WTC11 (cell line): ENCODE data around the gene APBB3. TPM values are rescaled to one million over a fixed set of nuclear protein-coding genes. Genes with fewer than 3 reads are reported as not detected.

ENCODE experiments used
- ATAC-seq: fragments of 200-7000 bp; cut with Tn5 transposase; 2 replicates; pipeline ENCODE4 v1.10.0; 2021; ENCODE audit warnings: mild to moderate bottlenecking, moderate library complexity
- CTCF ChIA-PET: fragments of 300-600 bp; sonication (Branson Sonifier 250); formaldehyde crosslinking; loops from one replicate; lab custom pipeline; 2021; ENCODE audit warnings: antibody characterized with exemption; lab: Charles Lee
- POLR2A ChIA-PET: fragments of 350-600 bp; sonication (Branson Sonifier 250); formaldehyde crosslinking; loops from one replicate; lab custom pipeline; 2021; ENCODE audit warnings: antibody characterized with exemption; lab: Charles Lee
- DNase-seq: peaks from one replicate; pipeline ENCODE4 v3.0.0; 2021; ENCODE audit warnings: low spot score
- H3K27ac Mint-ChIP-seq: 2 replicates; pipeline ENCODE4 v1.8.0; 2021; ENCODE audit warnings: mixed read lengths
- H3K27me3 Mint-ChIP-seq: 2 replicates; pipeline ENCODE4 v1.8.0; 2021; ENCODE audit warnings: low read depth, mild to moderate bottlenecking, moderate library complexity, mixed read lengths
- H3K36me3 Mint-ChIP-seq: 2 replicates; pipeline ENCODE4 v1.8.0; 2021; ENCODE audit warnings: mixed read lengths
- H3K4me1 Mint-ChIP-seq: 2 replicates; pipeline ENCODE4 v1.8.0; 2022; ENCODE audit warnings: mixed read lengths
- H3K4me3 Mint-ChIP-seq: 2 replicates; pipeline ENCODE4 v1.8.0; 2021; ENCODE audit warnings: mild to moderate bottlenecking, moderate library complexity, mixed read lengths
- H3K9me3 Mint-ChIP-seq: 2 replicates; pipeline ENCODE4 v1.8.0; 2021; ENCODE audit warnings: mixed read lengths
- CBFB ChIP-seq: sonication (generic); formaldehyde crosslinking; IDR thresholded peaks from 2 replicates; pipeline ENCODE4 v1.8.1; 2022; ENCODE audit warnings: mild to moderate bottlenecking, low read depth, missing genetic modification reagents
- CREB1 ChIP-seq: sonication (generic); formaldehyde crosslinking; IDR thresholded peaks from 2 replicates; pipeline ENCODE4 v1.8.0; 2023; ENCODE audit warnings: mild to moderate bottlenecking, missing genetic modification reagents
- FOXJ3 ChIP-seq: sonication (generic); formaldehyde crosslinking; IDR thresholded peaks from 2 replicates; pipeline ENCODE4 v1.9.0; 2021; ENCODE audit warnings: missing genetic modification reagents, mild to moderate bottlenecking, borderline replicate concordance
- JUN ChIP-seq: sonication (generic); formaldehyde crosslinking; IDR thresholded peaks from 2 replicates; pipeline ENCODE4 v1.8.0; 2023; ENCODE audit warnings: mild to moderate bottlenecking, missing genetic modification reagents
- NR2C2 ChIP-seq: sonication (generic); formaldehyde crosslinking; IDR thresholded peaks from 2 replicates; pipeline ENCODE4 v1.8.0; 2022; ENCODE audit warnings: mild to moderate bottlenecking, missing genetic modification reagents
- SMAD3 ChIP-seq: sonication (generic); formaldehyde crosslinking; IDR thresholded peaks from 2 replicates; pipeline ENCODE4 v1.8.0; 2022; ENCODE audit warnings: missing genetic modification reagents, mild to moderate bottlenecking, borderline replicate concordance
- SOX15 ChIP-seq: fragments of 250-450 bp; sonication (Bioruptor Pico); IDR thresholded peaks from 2 replicates; pipeline ENCODE4 v1.9.0; 2021; ENCODE audit warnings: mild to moderate bottlenecking
- ZBTB21 ChIP-seq: sonication (generic); formaldehyde crosslinking; IDR thresholded peaks from 2 replicates; pipeline ENCODE4 v1.8.1; 2023; ENCODE audit warnings: mild to moderate bottlenecking, missing genetic modification reagents, borderline replicate concordance
- ZNF219 ChIP-seq: sonication (generic); formaldehyde crosslinking; IDR thresholded peaks from 2 replicates; pipeline ENCODE4 v1.8.0; 2023; ENCODE audit warnings: missing genetic modification reagents, mild to moderate bottlenecking, borderline replicate concordance
- ZNF317 ChIP-seq: sonication (generic); formaldehyde crosslinking; IDR thresholded peaks from 2 replicates; pipeline ENCODE4 v1.8.1; 2023; ENCODE audit warnings: low read depth, mild to moderate bottlenecking, moderate library complexity, missing genetic modification reagents, borderline replicate concordance
- ZNF396 ChIP-seq: fragments of 250-450 bp; sonication (Bioruptor Pico); IDR thresholded peaks from 2 replicates; pipeline ENCODE4 v1.8.0; 2021; ENCODE audit warnings: mild to moderate bottlenecking, moderate library complexity, borderline replicate concordance
- ZNF416 ChIP-seq: fragments of 250-450 bp; sonication (Bioruptor Pico); IDR thresholded peaks from 2 replicates; pipeline ENCODE4 v1.9.0; 2021; ENCODE audit warnings: mild to moderate bottlenecking, inconsistent platforms
- total RNA-seq: library from RNA; stranded (reverse); gene quantifications from 3 replicates; pipeline ENCODE4 v1.2.3, GENCODE V29; 2021
- TF ChIP-seq, protein P1 (sequence below): sonication (generic); formaldehyde crosslinking; IDR thresholded peaks from 2 replicates; pipeline ENCODE4 v1.8.1; 2022; ENCODE audit warnings: low read depth, missing genetic modification reagents, borderline replicate concordance
- TF ChIP-seq, protein P2 (sequence below): sonication (generic); formaldehyde crosslinking; IDR thresholded peaks from 2 replicates; pipeline ENCODE4 v1.8.0; 2022; ENCODE audit warnings: mild to moderate bottlenecking, missing genetic modification reagents
- TF ChIP-seq, protein P3 (sequence below): fragments of 250-450 bp; sonication (Bioruptor Pico); IDR thresholded peaks from 2 replicates; pipeline ENCODE4 v2.1.2; 2022; ENCODE audit warnings: mild to moderate bottlenecking, moderate library complexity
- TF ChIP-seq, protein P4 (sequence below): sonication (generic); formaldehyde crosslinking; conservative IDR thresholded peaks from 2 replicates; pipeline ENCODE4 v1.8.1; 2022; ENCODE audit warnings: mild to moderate bottlenecking, missing genetic modification reagents
- TF ChIP-seq, protein P5 (sequence below): sonication (generic); formaldehyde crosslinking; IDR thresholded peaks from 2 replicates; pipeline ENCODE4 v1.8.1; 2022; ENCODE audit warnings: mild to moderate bottlenecking, missing genetic modification reagents, moderate library complexity, borderline replicate concordance
- TF ChIP-seq, protein P6 (sequence below): fragments of 250-450 bp; sonication (Bioruptor Pico); IDR thresholded peaks from 2 replicates; pipeline ENCODE4 v1.8.0; 2021; ENCODE audit warnings: mild to moderate bottlenecking
- TF ChIP-seq, protein P7 (sequence below): sonication (generic); formaldehyde crosslinking; IDR thresholded peaks from 2 replicates; pipeline ENCODE4 v1.8.0; 2023; ENCODE audit warnings: mild to moderate bottlenecking, missing genetic modification reagents
- TF ChIP-seq, protein P8 (sequence below): sonication (generic); formaldehyde crosslinking; IDR thresholded peaks from 2 replicates; pipeline ENCODE4 v1.8.1; 2023; ENCODE audit warnings: mild to moderate bottlenecking, missing genetic modification reagents, moderate library complexity
- TF ChIP-seq, protein P9 (sequence below): sonication (generic); formaldehyde crosslinking; IDR thresholded peaks from 2 replicates; pipeline ENCODE4 v1.8.1; 2023; ENCODE audit warnings: mild to moderate bottlenecking, moderate library complexity, missing genetic modification reagents

APBB3 gene
- total RNA-seq, 1 experiment from 2014 or later, result 25.9 TPM

DNA sequence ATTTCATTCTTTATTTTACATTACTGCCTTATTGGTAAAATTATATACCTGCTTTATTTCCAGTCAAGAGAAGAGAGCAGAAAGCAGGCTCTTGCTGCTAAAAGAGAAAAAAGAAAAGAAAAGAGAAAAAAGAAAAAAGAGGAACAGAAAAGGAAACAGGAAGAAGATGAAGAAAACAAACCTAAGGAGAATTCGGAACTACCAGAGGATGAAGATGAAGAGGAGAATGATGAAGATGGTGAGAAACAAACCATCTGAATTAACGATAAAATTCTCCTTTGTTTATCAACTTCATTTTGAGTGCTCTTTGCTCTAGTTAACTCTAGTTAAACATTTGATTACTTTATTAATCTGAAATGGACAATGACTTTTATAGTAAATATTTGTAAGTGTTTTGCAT is 40.4 kb downstream of the APBB3 start:
- CTCF ChIA-PET, result no interaction called here
- POLR2A ChIA-PET, result no interaction called here
- no peak for DNase-seq
- Mint-ChIP-seq H3K27me3 (no peaks in the 10 kb centered on the region), H3K4me1 (no peaks in the 10 kb centered on the region), H3K4me3 (no peak overlapping the region), H3K9me3 (peaks cover 4% of the 10 kb centered on the region; the same call in 1 of the 2 replicates), H3K27ac (no peak overlapping the region), H3K36me3 (peaks cover 45% of the 10 kb centered on the region)
- no peak for ATAC-seq
- TF ChIP-seq CBFB (CRISPR knock-in tag), result no peak
- TF ChIP-seq FOXJ3, result no peak
- TF ChIP-seq, protein P1, sequence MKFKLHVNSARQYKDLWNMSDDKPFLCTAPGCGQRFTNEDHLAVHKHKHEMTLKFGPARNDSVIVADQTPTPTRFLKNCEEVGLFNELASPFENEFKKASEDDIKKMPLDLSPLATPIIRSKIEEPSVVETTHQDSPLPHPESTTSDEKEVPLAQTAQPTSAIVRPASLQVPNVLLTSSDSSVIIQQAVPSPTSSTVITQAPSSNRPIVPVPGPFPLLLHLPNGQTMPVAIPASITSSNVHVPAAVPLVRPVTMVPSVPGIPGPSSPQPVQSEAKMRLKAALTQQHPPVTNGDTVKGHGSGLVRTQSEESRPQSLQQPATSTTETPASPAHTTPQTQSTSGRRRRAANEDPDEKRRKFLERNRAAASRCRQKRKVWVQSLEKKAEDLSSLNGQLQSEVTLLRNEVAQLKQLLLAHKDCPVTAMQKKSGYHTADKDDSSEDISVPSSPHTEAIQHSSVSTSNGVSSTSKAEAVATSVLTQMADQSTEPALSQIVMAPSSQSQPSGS (CRISPR knock-in tag), result no peak
- TF ChIP-seq, protein P2, sequence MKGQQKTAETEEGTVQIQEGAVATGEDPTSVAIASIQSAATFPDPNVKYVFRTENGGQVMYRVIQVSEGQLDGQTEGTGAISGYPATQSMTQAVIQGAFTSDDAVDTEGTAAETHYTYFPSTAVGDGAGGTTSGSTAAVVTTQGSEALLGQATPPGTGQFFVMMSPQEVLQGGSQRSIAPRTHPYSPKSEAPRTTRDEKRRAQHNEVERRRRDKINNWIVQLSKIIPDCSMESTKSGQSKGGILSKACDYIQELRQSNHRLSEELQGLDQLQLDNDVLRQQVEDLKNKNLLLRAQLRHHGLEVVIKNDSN (CRISPR knock-in tag), result no peak
- no peak for TF ChIP-seq ZBTB21 (CRISPR knock-in tag)
- TF ChIP-seq JUN, result no peak
- TF ChIP-seq ZNF416, result no peak
- TF ChIP-seq, protein P3, sequence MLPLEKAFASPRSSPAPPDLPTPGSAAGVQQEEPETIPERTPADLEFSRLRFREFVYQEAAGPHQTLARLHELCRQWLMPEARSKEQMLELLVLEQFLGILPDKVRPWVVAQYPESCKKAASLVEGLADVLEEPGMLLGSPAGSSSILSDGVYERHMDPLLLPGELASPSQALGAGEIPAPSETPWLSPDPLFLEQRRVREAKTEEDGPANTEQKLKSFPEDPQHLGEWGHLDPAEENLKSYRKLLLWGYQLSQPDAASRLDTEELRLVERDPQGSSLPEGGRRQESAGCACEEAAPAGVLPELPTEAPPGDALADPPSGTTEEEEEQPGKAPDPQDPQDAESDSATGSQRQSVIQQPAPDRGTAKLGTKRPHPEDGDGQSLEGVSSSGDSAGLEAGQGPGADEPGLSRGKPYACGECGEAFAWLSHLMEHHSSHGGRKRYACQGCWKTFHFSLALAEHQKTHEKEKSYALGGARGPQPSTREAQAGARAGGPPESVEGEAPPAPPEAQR, result no peak
- TF ChIP-seq SOX15 (CRISPR knock-in tag), result no peak
- TF ChIP-seq, protein P4, sequence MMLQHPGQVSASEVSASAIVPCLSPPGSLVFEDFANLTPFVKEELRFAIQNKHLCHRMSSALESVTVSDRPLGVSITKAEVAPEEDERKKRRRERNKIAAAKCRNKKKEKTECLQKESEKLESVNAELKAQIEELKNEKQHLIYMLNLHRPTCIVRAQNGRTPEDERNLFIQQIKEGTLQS (CRISPR knock-in tag), result no peak
- TF ChIP-seq CREB1 (CRISPR knock-in tag), result no peak
- TF ChIP-seq ZNF219 (CRISPR knock-in tag), result no peak
- TF ChIP-seq, protein P5, sequence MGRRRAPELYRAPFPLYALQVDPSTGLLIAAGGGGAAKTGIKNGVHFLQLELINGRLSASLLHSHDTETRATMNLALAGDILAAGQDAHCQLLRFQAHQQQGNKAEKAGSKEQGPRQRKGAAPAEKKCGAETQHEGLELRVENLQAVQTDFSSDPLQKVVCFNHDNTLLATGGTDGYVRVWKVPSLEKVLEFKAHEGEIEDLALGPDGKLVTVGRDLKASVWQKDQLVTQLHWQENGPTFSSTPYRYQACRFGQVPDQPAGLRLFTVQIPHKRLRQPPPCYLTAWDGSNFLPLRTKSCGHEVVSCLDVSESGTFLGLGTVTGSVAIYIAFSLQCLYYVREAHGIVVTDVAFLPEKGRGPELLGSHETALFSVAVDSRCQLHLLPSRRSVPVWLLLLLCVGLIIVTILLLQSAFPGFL (CRISPR knock-in tag), result no peak
- TF ChIP-seq, protein P6, sequence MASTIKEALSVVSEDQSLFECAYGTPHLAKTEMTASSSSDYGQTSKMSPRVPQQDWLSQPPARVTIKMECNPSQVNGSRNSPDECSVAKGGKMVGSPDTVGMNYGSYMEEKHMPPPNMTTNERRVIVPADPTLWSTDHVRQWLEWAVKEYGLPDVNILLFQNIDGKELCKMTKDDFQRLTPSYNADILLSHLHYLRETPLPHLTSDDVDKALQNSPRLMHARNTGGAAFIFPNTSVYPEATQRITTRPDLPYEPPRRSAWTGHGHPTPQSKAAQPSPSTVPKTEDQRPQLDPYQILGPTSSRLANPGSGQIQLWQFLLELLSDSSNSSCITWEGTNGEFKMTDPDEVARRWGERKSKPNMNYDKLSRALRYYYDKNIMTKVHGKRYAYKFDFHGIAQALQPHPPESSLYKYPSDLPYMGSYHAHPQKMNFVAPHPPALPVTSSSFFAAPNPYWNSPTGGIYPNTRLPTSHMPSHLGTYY, result no peak
- no peak for TF ChIP-seq SMAD3 (CRISPR knock-in tag)
- TF ChIP-seq, protein P7, sequence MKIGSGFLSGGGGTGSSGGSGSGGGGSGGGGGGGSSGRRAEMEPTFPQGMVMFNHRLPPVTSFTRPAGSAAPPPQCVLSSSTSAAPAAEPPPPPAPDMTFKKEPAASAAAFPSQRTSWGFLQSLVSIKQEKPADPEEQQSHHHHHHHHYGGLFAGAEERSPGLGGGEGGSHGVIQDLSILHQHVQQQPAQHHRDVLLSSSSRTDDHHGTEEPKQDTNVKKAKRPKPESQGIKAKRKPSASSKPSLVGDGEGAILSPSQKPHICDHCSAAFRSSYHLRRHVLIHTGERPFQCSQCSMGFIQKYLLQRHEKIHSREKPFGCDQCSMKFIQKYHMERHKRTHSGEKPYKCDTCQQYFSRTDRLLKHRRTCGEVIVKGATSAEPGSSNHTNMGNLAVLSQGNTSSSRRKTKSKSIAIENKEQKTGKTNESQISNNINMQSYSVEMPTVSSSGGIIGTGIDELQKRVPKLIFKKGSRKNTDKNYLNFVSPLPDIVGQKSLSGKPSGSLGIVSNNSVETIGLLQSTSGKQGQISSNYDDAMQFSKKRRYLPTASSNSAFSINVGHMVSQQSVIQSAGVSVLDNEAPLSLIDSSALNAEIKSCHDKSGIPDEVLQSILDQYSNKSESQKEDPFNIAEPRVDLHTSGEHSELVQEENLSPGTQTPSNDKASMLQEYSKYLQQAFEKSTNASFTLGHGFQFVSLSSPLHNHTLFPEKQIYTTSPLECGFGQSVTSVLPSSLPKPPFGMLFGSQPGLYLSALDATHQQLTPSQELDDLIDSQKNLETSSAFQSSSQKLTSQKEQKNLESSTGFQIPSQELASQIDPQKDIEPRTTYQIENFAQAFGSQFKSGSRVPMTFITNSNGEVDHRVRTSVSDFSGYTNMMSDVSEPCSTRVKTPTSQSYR (CRISPR knock-in tag), result no peak

DNA sequence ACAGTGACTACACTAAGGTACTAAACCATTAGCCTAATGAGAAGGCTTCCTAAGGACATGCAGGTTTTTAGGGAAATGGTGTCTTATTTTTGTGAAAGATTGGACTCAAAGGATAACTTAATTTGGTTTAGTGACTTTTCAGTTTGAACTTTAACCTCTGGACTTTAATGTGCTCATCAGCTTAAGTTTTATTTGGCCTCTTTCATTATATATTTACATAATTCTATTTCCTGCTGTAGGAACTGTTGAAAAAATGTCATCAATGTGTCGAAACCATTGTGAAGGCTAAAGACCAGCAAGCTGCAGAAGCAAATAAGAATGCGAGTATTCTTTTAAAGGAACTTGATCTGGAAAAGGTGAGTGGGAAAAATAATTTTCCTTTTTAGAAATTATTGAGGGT is 51.3 kb downstream of the APBB3 start:
- ATAC-seq (no peak), DNase-seq (no peak)
- no peak overlapping the region for H3K4me3 Mint-ChIP-seq
- CTCF ChIA-PET, result no interaction called here
- H3K27ac Mint-ChIP-seq, result no peak overlapping the region
- POLR2A ChIA-PET, result interaction anchor here (0.7 kb wide), 1 partner anchor 35 kb away, joined by 3 read pairs; no protein-coding TSS in a partner anchor
- no peaks in the 10 kb centered on the region for H3K27me3 Mint-ChIP-seq
- peaks cover 57% of the 10 kb centered on the region for H3K36me3 Mint-ChIP-seq
- no peaks in the 10 kb centered on the region for H3K4me1 Mint-ChIP-seq
- no peaks in the 10 kb centered on the region for H3K9me3 Mint-ChIP-seq
- TF ChIP-seq ZNF317, result no peak
- TF ChIP-seq, protein P8, sequence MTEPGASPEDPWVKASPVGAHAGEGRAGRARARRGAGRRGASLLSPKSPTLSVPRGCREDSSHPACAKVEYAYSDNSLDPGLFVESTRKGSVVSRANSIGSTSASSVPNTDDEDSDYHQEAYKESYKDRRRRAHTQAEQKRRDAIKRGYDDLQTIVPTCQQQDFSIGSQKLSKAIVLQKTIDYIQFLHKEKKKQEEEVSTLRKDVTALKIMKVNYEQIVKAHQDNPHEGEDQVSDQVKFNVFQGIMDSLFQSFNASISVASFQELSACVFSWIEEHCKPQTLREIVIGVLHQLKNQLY (CRISPR knock-in tag), result no peak
- TF ChIP-seq ZNF396 (CRISPR knock-in tag), result no peak
- TF ChIP-seq, protein P9, sequence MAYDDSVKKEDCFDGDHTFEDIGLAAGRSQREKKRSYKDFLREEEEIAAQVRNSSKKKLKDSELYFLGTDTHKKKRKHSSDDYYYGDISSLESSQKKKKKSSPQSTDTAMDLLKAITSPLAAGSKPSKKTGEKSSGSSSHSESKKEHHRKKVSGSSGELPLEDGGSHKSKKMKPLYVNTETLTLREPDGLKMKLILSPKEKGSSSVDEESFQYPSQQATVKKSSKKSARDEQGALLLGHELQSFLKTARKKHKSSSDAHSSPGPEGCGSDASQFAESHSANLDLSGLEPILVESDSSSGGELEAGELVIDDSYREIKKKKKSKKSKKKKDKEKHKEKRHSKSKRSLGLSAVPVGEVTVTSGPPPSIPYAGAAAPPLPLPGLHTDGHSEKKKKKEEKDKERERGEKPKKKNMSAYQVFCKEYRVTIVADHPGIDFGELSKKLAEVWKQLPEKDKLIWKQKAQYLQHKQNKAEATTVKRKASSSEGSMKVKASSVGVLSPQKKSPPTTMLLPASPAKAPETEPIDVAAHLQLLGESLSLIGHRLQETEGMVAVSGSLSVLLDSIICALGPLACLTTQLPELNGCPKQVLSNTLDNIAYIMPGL (CRISPR knock-in tag), result no peak
- no peak for TF ChIP-seq JUN
- TF ChIP-seq, protein P4 (CRISPR knock-in tag), result no peak
- TF ChIP-seq NR2C2, result no peak
